Activated CD8-positive, alpha-beta memory T cell treated with anti-CD3 and anti-CD28 coated beads for 1 hour (primary cell): Measurements from ENCODE around the gene IQCN.

Experiments
- DNase-seq, 2 donors: peaks; one replicate each; pipeline ENCODE4 v3.0.0-alpha.2; 2020; ENCODE audit warnings: low read depth in 1 of 2; ENCODE audit errors: extremely low read depth in 1 of 2

Gene IQCN

DNA sequence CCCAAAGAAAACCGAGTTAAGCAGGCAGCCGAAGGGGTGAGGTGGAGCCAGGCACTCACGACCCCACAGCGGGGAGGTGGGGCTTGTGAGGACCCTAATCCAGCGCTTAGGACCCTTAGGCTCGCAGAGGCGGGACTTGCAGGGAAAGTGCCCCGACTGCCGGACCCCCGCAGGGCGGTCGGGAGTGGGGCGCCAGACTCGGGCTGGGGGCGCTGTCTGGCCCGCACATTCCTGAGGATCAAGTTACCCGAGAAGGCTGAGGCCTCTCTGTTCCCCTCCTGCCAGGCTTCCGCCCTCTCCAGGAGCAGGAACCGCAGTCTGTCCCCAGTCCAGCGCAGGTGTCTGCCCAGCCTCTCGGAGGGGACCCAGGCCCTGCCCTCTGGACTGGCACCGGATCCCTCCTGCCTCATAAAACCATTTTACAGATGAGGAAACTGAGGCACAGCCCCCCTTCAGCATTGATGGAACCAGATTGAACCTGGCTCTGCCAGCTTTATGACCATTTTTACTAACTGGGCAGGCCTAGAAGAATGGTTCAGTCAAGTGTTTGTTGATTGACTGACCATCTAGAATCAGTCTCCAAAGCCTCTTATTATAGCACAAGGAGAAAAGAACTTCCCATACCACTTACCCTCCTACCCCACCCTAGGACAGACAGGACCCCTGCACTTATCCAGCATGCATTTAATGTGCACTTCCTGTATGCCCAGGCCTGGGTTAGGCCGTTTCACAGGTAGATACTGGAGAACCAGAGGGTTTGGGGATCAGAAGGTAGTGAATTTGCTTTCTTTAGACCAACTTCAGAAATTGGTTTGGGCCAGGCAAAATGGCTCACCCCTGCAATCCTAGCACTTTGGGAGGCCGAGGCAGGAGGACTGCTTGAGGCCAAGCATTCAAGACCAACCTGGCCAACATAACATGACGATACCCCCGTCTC lies 13.9 kb upstream of the IQCN start:
- no peak for DNase-seq

DNA sequence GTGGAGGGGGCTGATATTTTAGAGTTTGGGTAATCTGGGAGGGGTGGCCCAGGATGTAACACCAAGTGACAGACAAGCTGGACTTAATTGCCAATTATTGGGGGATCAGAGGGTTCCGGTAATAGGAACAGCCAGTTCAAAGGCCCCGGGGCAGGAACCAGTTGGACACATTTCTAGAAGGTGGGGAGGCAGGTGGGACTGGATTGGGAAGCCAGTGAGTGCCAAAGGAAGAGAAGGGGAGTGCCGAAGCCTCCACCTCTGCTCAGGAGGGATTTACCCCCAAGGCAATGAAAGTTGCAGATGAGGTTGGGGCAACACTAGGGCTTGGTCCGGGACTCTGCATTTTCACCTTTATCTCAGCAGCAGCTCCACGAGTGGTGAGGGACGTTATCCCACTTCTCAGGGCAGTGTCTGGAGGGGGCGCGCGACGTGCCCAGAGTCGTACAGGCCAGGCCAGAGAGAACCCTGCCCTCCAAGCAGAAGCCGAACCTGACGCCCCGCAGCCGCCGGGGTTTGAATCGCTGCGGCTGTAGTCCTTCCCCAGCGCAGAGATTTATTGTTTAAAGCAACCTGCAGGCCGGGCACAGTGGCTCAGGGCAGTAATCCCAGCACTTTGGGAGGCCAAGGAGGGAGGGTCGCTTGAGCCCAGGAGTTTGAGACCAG lies 12.9 kb upstream of the IQCN start:
- DNase-seq = no peak

DNA sequence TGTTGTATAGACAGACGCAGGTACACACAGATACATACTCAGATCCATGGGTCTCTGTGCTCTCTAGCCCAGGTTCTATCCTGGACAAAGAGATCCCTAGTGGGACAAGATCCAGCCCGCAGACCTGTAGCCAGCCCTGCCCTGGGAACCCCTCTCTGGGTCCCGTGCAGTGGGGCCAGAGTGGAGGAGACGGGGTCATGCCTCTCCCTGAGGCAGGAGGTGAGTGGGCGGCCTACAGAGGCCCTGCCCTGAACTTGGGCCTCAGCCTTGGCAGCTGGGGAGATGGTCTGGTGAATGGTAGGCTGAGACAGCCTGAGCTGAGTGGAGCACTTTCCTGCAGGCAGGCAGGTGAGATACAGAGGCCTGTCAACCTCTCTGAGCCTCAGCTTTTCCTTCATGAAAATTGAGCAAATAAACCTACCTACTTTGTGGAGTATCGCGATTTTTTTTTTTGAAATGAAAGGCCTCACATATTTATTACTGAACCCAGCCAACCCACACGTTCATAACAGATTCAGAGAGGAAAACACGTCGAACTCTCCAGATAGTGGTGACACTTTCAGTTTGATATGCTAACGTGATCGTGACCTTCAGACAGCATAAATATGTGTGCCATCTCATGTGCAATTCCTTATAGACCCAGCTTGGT lies 10.6 kb upstream of the IQCN start:
- DNase-seq = no peak

DNA sequence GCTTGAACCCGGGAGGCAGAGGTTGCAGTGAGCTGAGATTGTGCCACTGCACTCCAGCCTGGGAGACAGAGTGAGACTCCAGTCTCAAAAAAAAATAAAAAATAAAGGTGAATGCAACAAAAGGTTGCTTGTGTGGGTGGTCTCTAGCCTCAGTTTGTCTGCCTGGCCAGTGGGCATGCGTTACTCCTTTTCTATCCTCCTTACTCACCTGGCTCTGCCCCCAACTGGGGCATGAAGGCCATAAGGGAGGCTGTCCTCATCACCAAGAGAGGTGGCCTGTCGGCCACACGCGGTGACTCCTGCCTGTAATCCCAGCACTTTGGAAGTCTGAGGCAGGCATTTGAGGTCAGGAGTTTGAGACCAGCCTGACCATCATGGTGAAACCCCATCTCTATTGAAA lies 9.1 kb upstream of the IQCN start:
- no peak for DNase-seq

DNA sequence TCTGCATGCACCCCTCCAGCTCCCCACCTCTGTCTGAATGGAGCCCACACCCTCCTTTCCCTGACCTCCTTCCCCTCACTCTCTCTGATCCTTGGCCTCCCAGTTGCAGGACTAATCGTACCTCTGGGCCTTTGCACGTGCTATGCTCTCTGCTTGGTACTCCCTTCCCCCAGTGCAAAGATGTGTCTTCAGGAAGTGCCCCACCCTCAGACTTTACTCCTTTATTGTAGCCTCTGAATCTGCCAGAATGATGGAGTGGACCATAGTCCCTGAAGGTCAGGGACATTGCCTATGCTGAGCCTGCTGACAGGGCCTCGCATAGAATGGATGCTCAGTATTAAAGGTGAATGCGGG lies 8.5 kb upstream of the IQCN start:
- no peak for DNase-seq

DNA sequence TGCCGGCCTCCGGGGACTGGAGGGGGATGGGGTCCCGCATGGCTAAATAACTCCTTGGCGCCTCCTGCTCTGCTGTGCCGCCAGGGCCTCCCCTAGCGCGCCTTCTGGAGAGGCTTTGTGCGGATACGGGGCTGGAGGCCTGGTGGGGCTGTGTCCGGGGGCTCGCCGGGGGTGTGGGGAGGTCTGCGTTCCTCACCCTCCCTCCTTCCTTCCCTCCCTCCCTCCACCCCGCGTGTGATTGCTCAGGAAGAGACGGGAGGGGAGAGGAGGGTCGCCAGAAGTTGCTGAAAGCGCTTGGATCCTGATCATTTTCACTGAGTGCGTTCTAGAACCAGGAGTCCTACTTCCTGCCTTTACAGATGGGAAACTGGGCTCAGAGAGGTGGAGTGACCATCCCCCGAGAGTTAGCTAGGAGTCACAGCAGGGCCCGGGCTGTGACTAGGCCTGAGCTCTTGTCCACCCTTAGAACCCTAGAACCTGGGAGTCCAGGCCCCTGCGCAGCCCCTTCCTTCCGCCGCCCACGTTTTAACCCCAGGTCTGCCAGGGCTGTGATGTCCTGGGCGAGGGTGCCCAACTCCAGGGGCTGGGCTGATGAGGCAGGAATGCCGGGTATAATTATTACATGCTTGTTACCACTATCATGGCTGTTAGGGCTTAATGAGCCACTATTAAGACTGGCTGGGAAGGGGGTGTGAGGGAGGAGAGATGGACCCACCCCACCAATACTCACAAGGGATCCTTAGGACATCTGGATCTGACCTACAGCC lies 8.0 kb upstream of the IQCN start:
- DNase-seq = peak in 1 of 2 donors; percentile 77

DNA sequence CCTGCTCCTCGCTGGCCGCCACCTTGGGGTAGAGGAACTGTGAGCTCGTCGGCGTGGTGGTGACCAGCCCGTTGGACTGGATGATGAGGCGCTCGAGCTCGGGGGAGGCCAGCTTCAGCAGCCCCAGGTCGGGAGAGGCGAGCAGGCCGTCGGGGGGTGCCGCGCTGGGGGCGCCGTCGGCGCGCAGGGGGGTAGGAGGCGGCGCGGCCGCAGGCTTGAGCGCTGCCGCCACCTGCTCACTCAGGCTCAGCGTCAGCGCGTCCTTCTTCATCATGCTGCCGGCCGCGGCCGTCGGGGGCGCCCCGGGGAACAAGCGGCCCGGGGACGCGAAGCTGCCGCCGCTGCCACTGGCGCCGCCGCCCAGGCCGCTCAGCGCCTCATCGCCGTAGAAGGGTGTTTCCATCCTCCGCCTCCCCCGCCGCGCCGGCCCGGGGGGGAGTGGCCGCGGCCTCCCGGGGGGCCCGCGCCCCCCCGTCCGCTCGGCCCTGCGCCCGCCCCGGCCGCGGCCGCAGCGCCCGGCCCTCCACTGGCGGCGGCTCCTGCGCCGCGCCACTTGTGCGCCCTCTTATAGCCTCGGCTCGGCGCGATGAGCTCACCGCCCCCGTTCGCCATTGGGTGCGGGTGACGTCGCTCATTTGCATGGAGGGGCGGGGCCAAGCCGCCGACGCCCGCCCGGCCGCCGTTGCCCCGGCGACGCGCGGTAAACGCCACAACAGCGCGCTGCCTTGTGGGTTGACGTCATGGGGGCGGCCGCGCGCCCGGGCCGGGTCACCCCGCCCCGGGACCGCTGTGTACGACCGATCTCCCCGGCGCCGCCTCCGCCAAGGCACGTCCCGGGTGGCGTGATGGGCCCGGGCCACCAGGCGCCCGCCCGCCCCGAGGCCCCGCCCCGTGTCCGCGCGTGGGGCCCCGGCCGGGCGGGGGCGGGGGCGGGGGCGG lies 7.1 kb upstream of the IQCN start, which contains the start of gene JUND:
JUND (minus strand) TSS at position 541 of the 939 bp plus-strand sequence; CDS start at position 403, 138 bp downstream.
- peak; percentile 94 to 97 for DNase-seq

DNA sequence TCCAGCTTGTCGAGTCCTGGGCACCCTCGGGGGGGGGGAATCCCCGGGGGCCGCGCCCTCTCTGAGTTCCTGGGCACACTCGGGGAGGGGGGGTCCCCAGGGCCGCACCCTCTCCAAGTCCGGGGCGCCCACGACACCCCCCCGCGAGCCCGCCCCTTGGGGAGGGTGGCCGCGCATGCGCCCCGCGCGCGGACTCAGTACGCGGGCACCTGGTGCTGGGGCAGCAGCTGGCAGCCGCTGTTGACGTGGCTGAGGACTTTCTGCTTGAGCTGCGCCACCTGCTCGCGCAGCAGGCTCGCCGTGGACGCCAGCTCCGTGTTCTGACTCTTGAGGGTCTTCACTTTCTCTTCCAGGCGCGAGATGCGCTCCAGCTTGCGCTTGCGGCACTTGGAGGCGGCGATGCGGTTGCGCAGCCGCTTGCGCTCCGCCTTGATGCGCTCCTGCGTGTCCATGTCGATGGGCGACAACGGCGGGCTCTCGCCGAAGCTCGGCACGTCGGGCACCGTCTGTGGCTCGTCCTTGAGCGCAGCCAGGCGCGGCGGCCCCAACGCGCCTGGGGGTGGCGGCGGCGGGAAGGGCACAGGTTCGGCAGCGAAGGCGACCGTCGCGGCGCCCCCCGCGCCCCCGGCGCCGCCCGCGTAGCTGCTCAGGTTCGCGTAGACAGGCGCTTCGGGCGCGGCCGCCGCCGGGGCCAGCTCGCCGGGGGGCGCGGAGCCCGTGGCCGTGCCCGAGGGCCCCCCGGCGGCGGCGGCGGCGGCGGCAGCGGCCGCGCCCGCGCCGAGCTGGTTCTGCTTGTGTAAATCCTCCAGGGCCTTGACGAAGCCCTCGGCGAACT lies 6.2 kb upstream of the IQCN start:
- DNase-seq = peak in 1 of 2 donors; percentile 71

DNA sequence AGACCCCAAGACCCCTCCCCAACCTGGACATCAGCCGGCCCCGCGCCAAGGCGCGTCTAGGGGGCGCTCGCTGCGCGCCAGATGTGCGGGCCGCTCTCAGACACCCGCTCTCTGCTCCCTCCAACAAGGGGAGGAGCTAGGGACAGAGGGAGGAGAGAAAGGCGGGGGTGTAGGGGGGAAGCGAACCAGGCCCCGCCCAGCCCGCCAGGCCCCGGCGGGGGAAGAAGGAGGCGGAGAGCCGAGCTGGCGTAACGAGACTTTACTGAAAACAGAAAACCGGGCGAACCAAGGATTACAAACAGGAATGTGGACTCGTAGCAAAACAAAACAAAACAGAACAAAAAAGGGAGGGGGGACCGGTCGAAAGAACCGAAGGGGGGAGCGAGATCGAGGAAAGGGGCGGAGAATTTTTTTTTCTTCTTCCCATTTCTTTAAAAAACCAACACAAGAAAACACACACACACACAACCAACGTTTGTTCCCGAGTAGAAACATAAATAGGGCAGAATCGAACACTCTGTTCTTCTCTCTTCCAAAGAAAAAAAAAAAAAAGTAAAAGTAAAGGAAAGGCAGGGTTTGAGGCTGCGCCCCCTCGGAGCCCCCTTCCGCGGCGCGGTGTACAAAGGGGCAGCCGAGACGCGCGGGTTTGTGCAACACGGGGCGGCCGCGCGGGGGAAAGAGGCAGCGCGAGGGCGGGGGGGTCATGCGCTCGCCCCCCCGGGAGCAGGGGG lies 5.4 kb upstream of the IQCN start:
- DNase-seq = peak in 1 of 2 donors; percentile 84

DNA sequence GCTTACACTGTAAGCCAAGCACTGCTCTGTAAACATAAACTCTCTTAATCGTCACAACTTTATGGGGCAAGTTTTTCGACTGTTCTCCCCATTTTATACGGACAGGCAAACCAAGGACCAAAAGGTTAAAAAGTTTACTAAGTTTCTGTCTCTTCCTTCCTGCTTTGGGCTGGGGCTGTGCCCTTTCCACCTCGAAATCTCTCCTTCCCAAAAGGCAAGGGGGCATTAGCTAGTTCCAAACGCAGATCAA lies 4.9 kb upstream of the IQCN start:
- no peak for DNase-seq

DNA sequence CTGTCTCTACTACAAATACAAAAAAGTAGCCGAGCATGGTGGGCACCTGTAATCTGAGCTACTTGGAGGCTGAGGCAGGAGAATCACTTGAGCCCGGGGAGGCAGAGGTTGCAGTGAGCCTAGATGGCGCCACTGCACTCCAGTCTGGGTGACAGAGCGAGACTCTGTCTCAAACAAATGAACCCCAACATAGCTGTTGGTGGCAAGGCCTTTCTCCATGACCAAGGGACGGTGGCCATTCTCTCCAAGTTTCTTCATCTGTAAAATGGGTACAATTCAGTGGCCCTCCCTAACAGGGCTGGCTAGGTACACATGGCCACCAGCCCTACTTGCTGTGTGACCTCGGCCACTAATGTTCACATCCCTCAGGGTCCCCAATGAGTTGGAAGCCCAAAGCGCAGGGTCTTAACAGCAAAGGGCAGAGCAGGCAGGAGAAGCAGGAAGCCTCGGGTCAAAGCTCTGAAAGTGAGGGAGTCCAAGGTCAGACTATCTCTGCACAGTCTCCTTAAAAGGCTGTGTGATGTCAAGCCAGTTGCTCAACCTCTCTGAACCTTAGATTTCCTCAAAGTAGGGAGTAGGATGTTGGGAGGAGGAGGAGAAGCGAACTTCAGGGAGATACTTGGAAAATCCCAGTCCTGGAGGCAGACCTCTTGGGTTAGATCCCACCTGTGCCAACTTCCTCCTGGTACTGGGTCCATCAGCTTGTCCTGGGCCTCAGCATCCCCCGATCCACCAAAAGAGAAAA lies 4.4 kb upstream of the IQCN start:
- no peak for DNase-seq

DNA sequence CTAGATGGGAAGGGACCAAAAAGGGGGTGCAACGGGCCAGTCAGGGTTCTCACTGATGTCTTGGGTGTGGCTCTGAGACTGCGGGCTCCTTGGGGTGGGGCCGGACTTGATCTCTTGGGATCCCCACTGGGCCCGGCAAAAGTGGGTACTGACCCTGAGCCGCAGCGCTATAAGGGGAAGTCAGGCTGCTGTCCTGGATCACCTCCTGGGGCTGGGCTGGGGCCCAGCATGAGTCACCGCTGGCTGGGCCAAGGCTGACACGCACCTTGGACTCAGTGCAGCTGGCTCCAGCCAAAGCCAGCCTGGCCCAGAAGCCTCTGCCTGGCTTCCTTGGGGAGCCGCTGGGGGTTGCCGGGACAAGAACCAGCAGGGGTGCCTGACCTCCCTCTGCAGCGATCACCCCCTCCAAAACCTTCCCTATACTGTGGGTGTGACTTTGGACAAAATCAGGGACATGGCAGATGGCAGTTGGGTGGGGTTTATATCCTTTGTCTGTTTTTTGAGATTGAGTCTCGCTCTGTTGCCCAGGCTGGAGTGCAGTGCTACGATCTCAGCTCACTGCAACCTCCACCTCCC lies 617 bp upstream of the IQCN start:
- no peak for DNase-seq

DNA sequence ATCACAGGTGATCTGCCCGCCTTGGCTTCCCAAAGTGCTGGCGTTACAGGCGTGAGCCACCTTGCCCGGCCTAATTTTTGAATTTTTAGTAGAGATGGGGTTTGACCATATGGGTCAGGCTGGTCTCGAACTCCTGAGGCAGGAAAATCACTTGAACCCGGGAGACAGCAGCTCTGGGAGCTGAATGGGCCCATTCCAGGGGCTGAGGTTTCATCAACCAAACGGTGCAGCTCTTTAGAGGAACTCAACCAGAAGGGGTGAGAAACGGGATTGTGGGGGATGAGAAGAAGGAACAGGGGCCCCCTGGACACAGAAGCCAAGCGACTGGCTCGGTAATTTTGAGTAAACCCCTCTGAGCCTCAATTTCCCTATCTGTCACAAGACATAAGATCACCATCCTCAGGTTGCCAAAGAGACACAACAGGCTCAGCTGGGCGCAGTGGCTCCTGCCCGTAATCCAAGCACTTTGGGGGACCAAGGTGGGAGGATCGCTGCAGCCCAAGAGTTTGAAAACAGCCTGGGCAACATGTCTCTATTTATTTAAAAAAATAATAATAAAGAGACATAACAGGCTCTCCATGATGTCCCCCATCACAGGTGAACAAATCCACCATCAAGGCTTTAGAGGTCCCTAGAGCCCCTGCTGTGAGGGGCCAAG lies 562 bp downstream of the IQCN start:
- no peak for DNase-seq

DNA sequence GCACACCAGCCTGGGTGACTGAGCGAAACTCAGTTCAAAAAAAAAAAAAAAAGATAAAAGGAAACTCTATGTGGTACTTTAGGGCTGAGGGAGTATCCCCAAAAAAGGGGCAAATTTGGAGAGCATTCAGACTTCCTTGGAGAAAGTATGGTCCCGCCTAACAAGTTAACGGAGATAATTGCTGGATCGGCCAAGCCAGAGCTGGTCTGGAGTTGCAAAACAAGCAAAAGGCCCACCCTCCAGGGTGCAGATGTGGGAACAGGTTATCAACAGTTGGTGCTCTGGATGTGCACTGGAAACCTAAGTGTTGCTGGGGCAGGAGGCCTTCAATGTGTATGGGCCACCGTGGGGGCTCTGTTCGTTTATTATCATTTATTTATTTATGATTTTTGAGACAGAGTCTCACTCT lies 2.8 kb downstream of the IQCN start:
- no peak for DNase-seq

DNA sequence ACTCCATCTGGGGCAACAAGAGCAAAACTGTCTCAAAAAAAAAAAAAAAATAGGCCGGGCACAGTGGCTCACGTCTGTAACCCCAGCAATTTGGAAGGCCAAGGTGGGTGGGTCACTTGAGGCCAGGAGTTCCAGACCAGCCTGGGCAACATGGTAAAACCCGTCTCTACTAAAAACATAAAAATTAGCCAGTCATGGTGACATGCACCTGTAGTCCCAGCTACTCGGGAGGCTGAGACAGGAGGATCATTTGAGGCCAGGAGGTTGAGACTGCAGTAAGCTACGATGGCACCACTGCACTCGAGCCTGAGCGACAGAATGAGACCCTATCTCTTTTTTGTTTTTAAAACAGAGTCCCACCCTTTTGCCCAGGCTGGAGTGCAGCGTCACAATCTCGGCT lies 3.9 kb downstream of the IQCN start:
- no peak for DNase-seq

DNA sequence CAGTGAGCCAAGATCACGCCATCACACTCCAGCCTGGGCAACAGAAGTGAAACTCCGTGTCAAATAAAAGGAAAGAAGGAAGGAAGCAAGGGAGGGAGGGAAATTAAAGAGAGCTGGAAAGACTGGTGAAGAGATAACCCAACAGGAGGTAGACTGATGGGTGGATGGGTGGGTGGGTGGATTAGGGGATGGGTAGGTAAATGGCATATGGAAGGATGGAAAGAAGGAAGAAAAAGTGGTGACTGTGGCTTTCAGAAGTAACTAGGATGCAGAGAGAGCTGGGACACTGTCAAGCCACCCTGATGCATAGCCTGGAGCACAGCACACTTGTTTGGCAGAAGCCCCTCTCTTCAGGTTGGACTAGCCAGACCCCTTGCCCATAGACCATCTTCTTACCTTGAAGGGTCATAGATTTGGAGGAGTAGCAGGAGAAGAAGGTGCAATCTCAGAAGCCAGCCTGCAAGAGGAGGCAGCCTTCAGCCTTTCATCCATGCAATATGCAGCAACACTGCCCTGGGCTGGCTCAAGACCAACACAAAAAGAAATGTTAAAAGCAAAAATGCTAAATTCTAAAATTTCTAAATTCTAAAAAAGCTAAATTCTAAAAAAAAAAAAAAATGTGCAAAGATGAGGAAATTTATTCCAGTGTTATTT lies 5.1 kb downstream of the IQCN start:
- no peak for DNase-seq
